Sciatic nerve (tissue), 2 donors: ENCODE data around the gene C21orf58. TPM values are rescaled to one million over a fixed set of nuclear protein-coding genes. Genes with fewer than 3 reads are reported as not detected.
"Not testable (repeated sequence)": the region's sequence is repeated elsewhere in the genome, so short reads cannot be mapped to it uniquely, and the experiment has no call there.

Experiments
- ATAC-seq: fragments of 200-7000 bp; cut with Tn5 transposase; one replicate; pipeline ENCODE4 v1.9.1; 2020; ENCODE audit warnings: mild to moderate bottlenecking, moderate library complexity
- DNase-seq: peaks from one replicate; pipeline ENCODE4 v3.0.0-alpha.2; 2020; ENCODE audit warnings: low spot score
- intact Hi-C: fragments of 100-400 bp; cut with DNase I; formaldehyde crosslinking; loops from one replicate; pipeline ENCODE4 v1.14.2; 2022
- total RNA-seq: library from RNA; stranded (reverse); fragmentation: NEBNext Ultra II Directional; extraction: Animal tissue kit (Norgen Biotek cat#: 25700); gene quantifications from one replicate; pipeline ENCODE4 v1.2.1, GENCODE V29; 2021
- donor health status: DM: no; HTN: no; CAD: no.
- donor health status: DM: no; HTN: no; CAD: no.

The C21orf58 gene
- total RNA-seq, 1 donor from 2014 or later, result 4.4 TPM

DNA sequence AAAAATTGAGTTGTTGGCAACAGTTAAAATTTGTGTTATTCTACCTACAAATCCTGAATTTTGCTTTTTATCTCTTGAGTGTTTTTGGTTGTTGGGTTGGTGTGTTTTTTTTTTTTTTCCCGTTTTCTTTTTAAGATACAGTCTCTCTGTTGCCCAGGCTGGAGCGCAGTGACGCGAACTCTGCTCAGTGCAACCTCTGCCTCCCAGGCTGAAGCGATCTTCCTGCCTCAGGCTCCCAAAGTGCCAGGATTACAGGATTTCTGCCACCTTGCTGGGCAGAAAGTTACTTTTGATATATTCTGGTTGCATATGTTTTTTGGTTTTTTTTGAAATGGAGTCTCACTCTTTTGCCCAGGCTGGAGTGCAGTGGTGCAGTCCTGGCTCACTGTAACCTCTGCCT lies 4.5 kb upstream of the C21orf58 start:
- DNase-seq, result no peak
- ATAC-seq, result no peak
- intact Hi-C loops, result no loop called here

- intact Hi-C loops, result no loop called here
- ATAC-seq (no peak), DNase-seq (no peak)
Measured at GRCh38 chr21:46327711-46328110, 4.0 kb upstream of the C21orf58 start.

DNA sequence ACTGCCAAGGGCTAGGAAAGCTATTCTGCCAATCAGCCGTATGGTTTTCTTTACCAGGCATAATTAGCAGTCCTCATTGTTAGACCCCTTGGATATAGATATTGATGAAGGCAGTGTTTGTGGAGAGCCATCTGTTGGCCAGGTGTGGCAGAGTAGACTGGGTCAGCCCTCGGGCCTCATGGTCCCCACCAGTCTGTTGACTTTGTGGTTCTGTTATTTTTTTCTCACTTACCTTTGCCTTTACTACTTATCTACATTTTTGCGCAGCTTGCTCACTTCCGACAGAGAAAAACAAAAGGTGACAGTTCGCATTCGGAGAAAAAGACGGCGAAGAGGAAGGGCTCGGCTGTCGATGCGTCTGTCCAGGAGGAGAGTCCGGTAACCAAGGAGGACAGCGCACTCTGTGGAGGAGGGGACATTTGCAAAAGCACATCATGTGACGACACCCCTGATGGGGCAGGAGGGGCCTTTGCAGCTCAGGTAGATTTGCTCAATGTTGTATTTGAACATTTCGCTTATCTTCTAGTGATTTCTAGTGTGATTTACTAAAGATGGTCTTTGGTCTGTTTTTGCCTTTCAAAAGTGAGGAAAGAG lies 2.5 kb upstream of the C21orf58 start:
- ATAC-seq, result no peak
- DNase-seq, result no peak
- intact Hi-C loops, result no loop called here

GRCh38 chr21:46325073-46325912 lies 1.6 kb upstream of the C21orf58 start:
- ATAC-seq, result no peak
- intact Hi-C loops, result no loop called here
- peak; percentile 69 for DNase-seq

GRCh38 chr21:46324390-46325072 lies 861 bp upstream of the C21orf58 start:
- intact Hi-C loops, result no loop called here
- DNase-seq (peak; percentile 93), ATAC-seq (peak; percentile 89)

DNA sequence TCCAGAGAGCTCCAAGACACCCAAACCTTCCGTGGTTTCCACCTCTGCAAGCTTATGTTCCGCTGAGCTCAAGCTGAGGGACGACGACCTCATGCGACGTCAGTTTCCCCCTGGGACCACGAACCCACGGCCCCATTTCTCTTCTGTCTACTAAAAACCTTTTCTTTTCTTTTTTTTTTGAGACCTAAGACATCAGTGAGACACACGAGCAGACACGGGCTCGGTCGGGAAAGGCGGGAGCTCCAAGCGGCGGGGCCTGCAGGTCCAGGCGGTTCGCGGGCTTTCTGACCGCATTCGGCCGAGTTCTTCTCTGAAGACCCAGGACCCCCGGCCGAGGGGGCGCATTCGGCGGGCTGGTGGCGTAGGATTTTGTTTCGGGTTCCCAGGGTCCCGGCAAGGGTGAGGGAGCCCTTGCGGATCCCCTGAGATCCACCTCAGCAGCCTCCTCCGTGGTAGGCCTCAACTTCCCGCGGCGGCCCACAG lies 402 bp downstream of the C21orf58 start:
- DNase-seq (no peak), ATAC-seq (no peak)
- intact Hi-C loops, result no loop called here

GRCh38 chr21:46322351-46323226 lies 1.1 kb downstream of the C21orf58 start:
- intact Hi-C loops, result no loop called here
- ATAC-seq, result no peak
- DNase-seq, result no peak

DNA sequence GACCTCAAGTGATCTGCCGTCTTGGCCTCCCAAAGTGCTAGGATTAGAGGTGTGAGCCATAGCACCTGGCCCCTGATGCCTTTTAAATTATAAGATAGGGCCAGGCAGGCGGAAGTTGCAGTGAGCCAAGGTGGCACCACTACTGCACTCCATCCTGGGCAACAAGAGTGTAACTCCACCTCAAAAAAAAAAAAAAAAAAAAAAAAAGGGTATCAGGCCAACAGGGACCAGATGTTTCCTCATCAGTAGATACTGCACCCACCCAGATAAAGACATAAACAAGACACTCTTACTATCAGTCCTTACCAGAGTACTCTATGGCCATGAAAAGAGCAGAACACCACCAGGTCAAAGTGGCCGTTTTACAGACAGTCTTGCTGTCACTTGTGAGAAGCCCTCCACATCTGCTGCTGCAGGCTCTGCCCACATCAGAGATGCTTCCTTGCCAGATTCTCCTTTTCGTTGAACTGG lies 3.3 kb downstream of the C21orf58 start:
- DNase-seq (no peak), ATAC-seq (no peak)
- intact Hi-C loops, result no loop called here

DNA sequence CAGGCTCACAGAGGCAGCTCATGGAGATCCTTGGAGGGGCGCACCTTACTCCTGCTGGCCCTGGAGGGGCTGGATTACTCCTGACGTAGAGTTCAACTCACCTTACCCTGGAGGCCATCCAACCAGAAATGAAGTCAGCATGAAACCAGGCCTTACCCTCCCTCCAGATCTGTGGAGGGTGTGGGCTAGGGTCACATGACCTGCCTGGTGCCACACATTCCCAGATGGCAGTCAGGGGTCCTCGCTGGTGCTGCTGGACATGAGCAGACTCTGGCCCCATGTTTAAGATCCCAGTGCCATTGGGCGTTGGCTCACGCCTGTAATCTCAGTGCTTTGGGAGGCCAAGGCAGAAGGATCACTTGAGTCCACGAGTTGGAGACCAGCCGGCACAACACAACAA lies 4.5 kb downstream of the C21orf58 start:
- DNase-seq, result no peak
- ATAC-seq, result no peak
- intact Hi-C loops, result no loop called here

DNA sequence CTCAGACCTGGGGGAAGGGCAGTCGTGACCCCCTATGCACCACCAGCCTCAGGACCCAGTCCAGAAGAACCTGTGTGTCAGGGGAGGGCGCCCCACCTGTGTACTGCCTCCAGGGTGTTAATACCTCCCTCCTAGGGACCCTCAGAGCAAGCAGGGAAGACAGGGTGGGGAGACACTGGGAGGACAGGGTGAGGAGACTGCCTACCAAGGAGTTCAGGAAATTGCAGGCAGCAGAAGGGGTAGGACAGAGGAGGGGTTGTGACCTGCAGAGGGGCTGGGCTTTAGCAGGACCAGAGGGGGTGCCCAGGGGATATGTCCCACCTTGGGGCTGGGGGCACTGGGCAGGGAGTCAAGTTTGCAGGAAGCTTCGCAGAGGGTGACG lies 5.2 kb downstream of the C21orf58 start:
- no peak for ATAC-seq
- DNase-seq, result no peak
- intact Hi-C loops, result no loop called here

DNA sequence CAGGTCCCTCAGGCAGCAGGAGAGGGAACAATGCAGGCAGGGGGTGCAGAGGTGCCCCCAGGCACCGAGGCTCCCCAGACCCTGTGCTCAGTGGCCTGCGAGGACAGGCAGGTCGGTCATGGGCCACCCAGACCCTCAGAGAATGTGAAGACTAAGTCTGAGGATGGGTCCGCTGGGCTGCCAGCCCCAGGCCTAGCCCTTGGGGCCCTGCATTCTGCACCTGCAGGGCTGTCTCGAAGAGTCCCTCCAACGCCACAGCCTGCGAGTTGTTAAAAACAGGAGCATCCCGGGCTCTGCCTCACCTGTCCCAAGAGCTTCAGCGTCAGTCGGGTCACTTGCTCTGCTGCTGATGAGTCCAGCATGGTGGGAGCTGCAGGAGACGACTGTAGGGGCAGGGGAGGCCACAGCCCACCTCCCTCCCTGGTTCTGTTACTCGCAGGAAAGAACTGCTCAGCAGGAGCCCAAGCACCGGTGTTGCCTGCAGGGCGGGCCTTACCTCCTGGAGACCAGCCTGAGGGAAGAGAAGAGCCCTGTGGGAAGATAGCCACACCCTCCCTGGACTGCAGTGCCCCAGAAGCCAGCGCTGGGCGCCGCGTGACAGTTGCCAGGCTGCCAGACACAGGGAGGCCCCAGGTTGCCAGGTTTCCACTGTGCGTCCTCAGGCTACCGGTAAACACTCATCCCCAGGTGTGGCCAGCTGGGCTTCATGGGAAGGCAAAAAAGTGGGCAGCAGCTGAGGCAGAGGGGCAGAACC lies 5.8 kb downstream of the C21orf58 start:
- DNase-seq, result no peak
- intact Hi-C loops, result no loop called here
- no peak for ATAC-seq

- no peak for ATAC-seq
- DNase-seq, result no peak
- intact Hi-C loops, result no loop called here
Measured at GRCh38 chr21:46316708-46317324, 6.9 kb downstream of the C21orf58 start.

DNA sequence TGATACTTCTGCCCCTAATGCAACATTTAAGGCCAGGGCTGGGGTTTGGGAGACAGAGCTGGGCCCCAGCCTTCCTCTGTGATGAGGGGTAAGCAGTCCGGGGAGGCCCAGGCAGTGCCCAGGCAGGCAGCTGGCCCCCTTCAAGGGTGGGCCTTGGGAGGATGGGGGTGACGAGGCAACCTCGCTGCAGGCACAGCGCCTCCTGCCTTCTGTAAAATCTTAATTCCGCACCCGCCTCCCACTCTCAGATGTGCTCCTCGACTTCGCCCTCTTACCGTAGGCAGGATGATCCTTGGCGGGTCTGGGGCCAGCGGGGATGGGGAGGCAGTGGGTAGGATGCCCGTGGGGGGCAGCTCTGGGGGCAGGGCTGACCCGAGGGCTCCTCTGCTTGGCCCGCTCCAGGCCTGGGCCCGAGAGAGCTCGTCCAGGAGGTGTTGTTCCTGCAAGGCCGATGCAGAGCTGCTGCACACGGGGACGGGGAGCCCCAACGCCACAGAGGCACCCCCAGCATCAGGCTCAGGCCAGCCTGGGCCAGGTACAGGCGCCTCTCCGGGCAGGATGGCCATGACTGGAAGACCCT lies 9.1 kb downstream of the C21orf58 start:
- intact Hi-C loops, result no loop called here
- DNase-seq (no peak), ATAC-seq (no peak)

- ATAC-seq, result no peak
- no peak for DNase-seq
- intact Hi-C loops, result no loop called here
Measured at GRCh38 chr21:46312949-46313348, 10.7 kb downstream of the C21orf58 start.

DNA sequence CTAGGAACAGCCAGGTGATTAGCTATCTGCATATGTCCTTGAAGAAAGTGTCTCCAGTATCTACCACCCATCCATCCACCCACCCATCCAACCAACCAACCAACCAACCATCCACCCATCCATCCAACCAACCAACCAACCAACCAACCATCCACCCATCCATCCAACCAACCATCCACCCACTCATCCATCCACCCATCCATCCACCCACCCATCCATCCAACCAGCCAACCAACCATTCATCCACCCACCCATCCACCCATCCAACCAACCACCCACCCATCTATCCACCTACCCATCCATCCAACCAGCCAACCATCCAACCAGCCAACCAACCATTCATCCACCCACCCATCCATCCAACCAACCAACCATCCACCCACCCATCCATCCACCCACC lies 12.1 kb downstream of the C21orf58 start:
- DNase-seq, result no peak
- ATAC-seq, result no peak
- intact Hi-C loops, result no loop called here

DNA sequence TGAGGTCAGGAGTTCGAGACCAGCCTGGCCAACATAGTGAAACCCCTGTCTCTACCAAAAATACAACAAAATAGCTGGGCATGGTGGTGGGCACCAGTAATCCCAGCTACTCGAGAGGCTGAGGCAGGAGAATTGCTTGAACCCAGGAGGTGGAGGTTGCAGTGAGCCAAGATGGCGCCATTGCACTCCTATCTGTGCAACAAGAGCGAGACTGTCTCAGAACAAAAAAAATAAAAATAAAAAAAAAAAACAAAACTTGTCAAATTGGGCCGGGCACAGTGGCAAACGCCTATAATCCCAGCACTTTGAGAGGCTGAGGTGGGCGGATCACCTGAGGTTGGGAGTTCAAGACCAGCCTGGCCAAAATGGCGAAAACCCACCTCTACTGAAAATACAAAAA lies 13.4 kb downstream of the C21orf58 start:
- ATAC-seq, result not testable (repeated sequence)

DNA sequence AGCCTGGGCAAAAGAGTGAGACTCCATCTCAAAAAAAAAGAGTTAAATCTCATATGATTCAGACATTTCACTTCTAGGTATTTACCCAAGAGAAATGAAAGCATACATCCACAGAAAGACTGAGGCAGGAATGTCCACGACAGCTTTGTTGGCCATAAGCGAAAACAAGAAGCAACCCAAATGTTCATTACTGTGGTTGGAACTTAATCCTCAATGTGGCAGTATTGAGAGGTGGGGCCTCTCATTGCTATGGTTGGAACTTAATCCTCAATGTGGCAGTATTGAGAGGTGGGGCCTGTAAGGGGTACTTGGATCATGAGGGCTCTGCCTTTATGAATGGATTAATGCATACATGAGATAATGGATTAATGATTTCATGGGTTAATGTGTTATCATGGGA lies 15.2 kb downstream of the C21orf58 start:
- no peak for DNase-seq
- no peak for ATAC-seq

More for the DNA sequence above, 13.4 kb downstream of the C21orf58 start:
- intact Hi-C loops, DNase-seq: not testable (repeated sequence)

GRCh38 chr21:46307625-46308024 lies 16.0 kb downstream of the C21orf58 start:
- DNase-seq (no peak), ATAC-seq (no peak)
- intact Hi-C loops, result no loop called here

More for the DNA sequence above, 15.2 kb downstream of the C21orf58 start:
- intact Hi-C loops, result no loop called here
